Kidney (tissue), 14 donors: ENCODE results near the gene CHST7. TPM values are rescaled to one million over a fixed set of nuclear protein-coding genes. Genes with fewer than 3 reads are reported as not detected.

Source experiments
- DNase-seq, 5 donors: peaks; one replicate each; pipeline ENCODE4 v3.0.0-alpha.2; 2013 to 2020
- FAIRE-seq: peaks from 2 replicates; lab custom pipeline; 2012; peaks lifted over from hg19 to GRCh38; lab: Jason Lieb, UNC
- H3K27ac ChIP-seq, 2 donors: one replicate each; pipeline ENCODE4 v1.7.0; 2013; ENCODE audit warnings: low read depth in 2 of 2, low read length in 2 of 2, inconsistent platforms in 1 of 2
- H3K27me3 ChIP-seq: one replicate; pipeline ENCODE4 v1.7.1; 2013; ENCODE audit warnings: low read length, inconsistent platforms; ENCODE audit not compliant: control insufficient read depth, insufficient read depth
- H3K36me3 ChIP-seq, 3 donors: one replicate each; pipeline versions ENCODE4 v1.7.0 to v1.7.1; 2013; ENCODE audit warnings: low read length in 3 of 3, control low read depth in 1 of 3, inconsistent platforms in 1 of 3; ENCODE audit not compliant: insufficient read depth in 3 of 3, control insufficient read depth in 2 of 3
- H3K4me1 ChIP-seq, 3 donors: one replicate each; pipeline versions ENCODE4 v1.7.0 to v1.7.1; 2013; ENCODE audit warnings: low read length in 3 of 3, inconsistent platforms in 1 of 3, low read depth in 1 of 3; ENCODE audit not compliant: control insufficient read depth in 2 of 3, insufficient read depth in 2 of 3
- H3K4me3 ChIP-seq, 3 donors: one replicate each; pipeline versions ENCODE4 v1.7.0 to v1.8.1; 2013; ENCODE audit warnings: low read length in 3 of 3, control low read depth in 1 of 3, inconsistent platforms in 1 of 3
- H3K9ac ChIP-seq, 3 donors: one replicate each; pipeline versions ENCODE4 v1.7.0 to v1.7.1; 2013; ENCODE audit warnings: low read length in 3 of 3, control low read depth in 1 of 3, inconsistent platforms in 1 of 3
- H3K9me3 ChIP-seq, 3 donors: one replicate each; pipeline versions ENCODE4 v1.7.0 to v1.7.1; 2013; ENCODE audit warnings: low read length in 3 of 3, control low read depth in 1 of 3, inconsistent platforms in 1 of 3; ENCODE audit not compliant: control insufficient read depth in 2 of 3, insufficient read depth in 1 of 3
- CTCF ChIP-seq: IDR thresholded peaks from 3 replicates; pipeline ENCODE4 v1.5.1; 2012; ENCODE audit warnings: mild to moderate bottlenecking, moderate library complexity, borderline replicate concordance; ENCODE audit not compliant: insufficient read depth; ENCODE audit errors: extremely low read depth
- intact Hi-C: fragments of 100-400 bp; cut with DNase I; formaldehyde crosslinking; loops from one replicate; pipeline ENCODE4 v1.11.1; 2022
- polyA plus RNA-seq: library from polyadenylated mRNA; stranded (reverse); fragments of 350-450 nt; fragmentation: Illumina TruSeq; extraction: RNeasy Lipid Tissue Mini Kit (QIAGEN cat#74804); gene quantifications from one replicate; pipeline ENCODE4 v1.2.3, GENCODE V29; 2014; ENCODE audit warnings: low read depth, low replicate concordance; ENCODE audit not compliant: insufficient read depth
- total RNA-seq: library from RNA; stranded (reverse); fragmentation: NEBNext Ultra II Directional; extraction: Animal tissue kit (Norgen Biotek cat#: 25700); gene quantifications from one replicate; pipeline ENCODE4 v1.2.1, GENCODE V29; 2021
- donor health status: control.
- donor health status: control.
- donor health status: control.
- donor health status: control.
- donor health status: control.
- donor health status: DM: yes; HTN: yes; CAD: no.
- donor health status: Normal renal cell carcinoma (clear cell type).

CHST7 gene
- total and polyA plus RNA-seq, 2 donors from 2014 or later: 2.0 to 9.0 TPM

GRCh38 chrX:46577221-46578005 is 3.8 kb downstream of the CHST7 start:
- H3K4me3 ChIP-seq: no peak overlapping the region
- FAIRE-seq: no peak
- H3K36me3 ChIP-seq: no peaks in the 10 kb centered on the region
- intact Hi-C loops: no loop called here
- no peaks in the 10 kb centered on the region for H3K27me3 ChIP-seq
- no peaks in the 10 kb centered on the region for H3K4me1 ChIP-seq
- no peak overlapping the region for H3K27ac ChIP-seq
- no peak for DNase-seq
- no peak overlapping the region for H3K9ac ChIP-seq
- no peak for TF ChIP-seq CTCF
- no peaks in the 10 kb centered on the region for H3K9me3 ChIP-seq

DNA sequence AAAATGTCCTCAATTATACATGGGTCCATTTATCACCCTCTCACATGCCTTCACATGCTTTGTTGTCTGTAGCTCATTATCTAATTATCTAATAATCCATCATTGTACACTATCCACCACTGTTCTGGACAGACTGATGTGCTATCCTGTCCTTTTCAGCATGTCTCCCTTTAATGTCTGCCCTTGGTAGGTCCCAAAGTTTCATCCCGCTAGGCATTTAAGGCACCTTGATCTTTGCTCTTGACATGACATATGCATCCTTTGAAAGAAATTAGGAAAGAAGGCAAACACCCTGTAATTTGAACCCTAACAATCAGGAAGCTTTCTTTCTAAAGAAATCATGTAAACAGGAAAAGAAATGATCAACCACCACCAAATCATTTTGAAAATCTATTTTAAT is 5.7 kb downstream of the CHST7 start:
- Histone ChIP-seq H3K9ac (no peak overlapping the region), H3K27me3 (no peaks in the 10 kb centered on the region), H3K9me3 (no peaks in the 10 kb centered on the region), H3K4me1 (no peaks in the 10 kb centered on the region), H3K36me3 (no peaks in the 10 kb centered on the region), H3K27ac (no peak overlapping the region), H3K4me3 (no peak overlapping the region)
- FAIRE-seq (no peak), DNase-seq (no peak)
- no peak for TF ChIP-seq CTCF
- intact Hi-C loops: no loop called here

DNA sequence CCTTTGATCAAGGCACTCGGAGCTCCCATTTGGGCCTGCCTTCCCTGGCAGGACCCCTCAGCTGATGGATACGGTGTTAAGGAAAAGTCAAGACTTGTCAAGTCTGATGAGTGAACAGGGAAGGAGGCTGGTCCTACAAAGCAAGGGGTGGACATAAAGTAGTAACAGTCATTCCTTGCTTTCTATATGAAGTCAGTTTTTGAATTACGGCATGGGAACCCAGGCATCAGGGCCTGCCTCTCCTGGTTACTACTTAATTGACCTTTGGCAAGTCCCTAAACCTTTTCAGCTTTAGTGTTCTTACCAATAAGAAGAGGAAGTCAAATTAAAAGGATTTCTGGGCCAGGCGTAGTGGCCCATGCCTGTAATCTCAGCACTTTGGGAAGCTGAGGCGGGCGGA is 7.0 kb downstream of the CHST7 start:
- no peak for FAIRE-seq
- H3K4me1 ChIP-seq: no peaks in the 10 kb centered on the region
- no peak overlapping the region for H3K4me3 ChIP-seq
- no peak overlapping the region for H3K9ac ChIP-seq
- H3K27ac ChIP-seq: no peak overlapping the region
- H3K36me3 ChIP-seq: no peaks in the 10 kb centered on the region
- no peak for DNase-seq
- no peak for TF ChIP-seq CTCF
- no peaks in the 10 kb centered on the region for H3K9me3 ChIP-seq
- H3K27me3 ChIP-seq: no peaks in the 10 kb centered on the region
- intact Hi-C loops: no loop called here

DNA sequence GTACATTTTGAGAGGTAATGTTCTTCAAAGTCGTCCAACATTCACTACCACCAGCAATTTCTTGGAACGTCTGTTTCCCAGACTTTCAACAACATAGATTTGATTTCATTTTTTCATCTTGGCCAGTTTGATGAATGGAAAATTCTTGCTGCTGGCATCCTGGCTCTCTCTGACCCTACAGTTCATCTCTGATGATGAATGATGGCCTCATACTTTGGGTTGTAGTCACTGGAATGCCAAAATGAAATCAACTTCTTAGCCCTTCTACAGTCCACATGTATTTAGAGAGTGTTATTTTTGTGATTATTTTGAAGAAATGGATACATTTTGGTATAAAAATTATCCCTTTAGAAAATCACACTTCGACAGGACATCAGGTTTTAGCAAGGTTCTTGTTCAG is 8.8 kb downstream of the CHST7 start:
- no peaks in the 10 kb centered on the region for H3K27me3 ChIP-seq
- intact Hi-C loops: no loop called here
- FAIRE-seq: no peak
- H3K9ac ChIP-seq: no peak overlapping the region
- no peak for DNase-seq
- H3K9me3 ChIP-seq: no peaks in the 10 kb centered on the region
- H3K36me3 ChIP-seq: no peaks in the 10 kb centered on the region
- no peak overlapping the region for H3K4me3 ChIP-seq
- no peak overlapping the region for H3K27ac ChIP-seq
- TF ChIP-seq CTCF: no peak
- no peaks in the 10 kb centered on the region for H3K4me1 ChIP-seq
